Keratinocyte (primary cell): ENCODE results near the gene NOL12. TPM values are rescaled to one million over a fixed set of nuclear protein-coding genes. Genes with fewer than 3 reads are reported as not detected.

Experiments
- DNase-seq: peaks from one replicate; pipeline ENCODE4 v3.0.0-alpha.2; 2011; ENCODE audit warnings: low read depth, missing footprints, low spot score
- FAIRE-seq: peaks from 2 replicates; lab custom pipeline; 2011; peaks lifted over from hg19 to GRCh38; lab: Jason Lieb, UNC
- H2AFZ ChIP-seq: 2 replicates; pipeline ENCODE4 v1.6.0; 2012; ENCODE audit warnings: low read length, control low read depth, inconsistent platforms; ENCODE audit not compliant: control insufficient read depth
- H3K27ac ChIP-seq: 2 replicates; pipeline ENCODE4 v1.5.1; 2011; ENCODE audit warnings: low read length; ENCODE audit not compliant: control insufficient read depth, insufficient read depth
- H3K27me3 ChIP-seq: 3 replicates; pipeline ENCODE4 v1.6.0; 2011; ENCODE audit warnings: low read length; ENCODE audit not compliant: control insufficient read depth, insufficient read depth; ENCODE audit errors: extremely low read depth
- H3K36me3 ChIP-seq, 2 experiments: 2 replicates in 1 of 2; 3 replicates in 1 of 2; pipeline ENCODE4 v1.5.1; 2011; ENCODE audit warnings: low read length in 2 of 2, mild to moderate bottlenecking in 1 of 2; ENCODE audit not compliant: control insufficient read depth in 2 of 2, insufficient read depth in 2 of 2; ENCODE audit errors: extremely low read depth in 1 of 2
- H3K4me1 ChIP-seq: 3 replicates; pipeline ENCODE4 v1.5.1; 2011; ENCODE audit warnings: low read length; ENCODE audit not compliant: control insufficient read depth, insufficient read depth; ENCODE audit errors: extremely low read depth
- H3K4me2 ChIP-seq: 3 replicates; pipeline ENCODE4 v1.6.0; 2011; ENCODE audit warnings: low read depth, low read length; ENCODE audit not compliant: control insufficient read depth, insufficient read depth; ENCODE audit errors: extremely low read depth
- H3K4me3 ChIP-seq, 3 experiments: fragments of 200-600 bp in 1 of 3; sonication (generic) in 1 of 3; 2 replicates in 2 of 3; 3 replicates in 1 of 3; pipeline ENCODE4 v1.5.1; 2011 to 2016; ENCODE audit warnings: low read length in 3 of 3, mild to moderate bottlenecking in 3 of 3, control low read depth in 2 of 3, inconsistent platforms in 1 of 3, low read depth in 1 of 3, mixed read lengths in 1 of 3, mixed run types in 1 of 3, moderate library complexity in 1 of 3; ENCODE audit not compliant: control insufficient read depth in 2 of 3, insufficient read depth in 2 of 3; ENCODE audit errors: extremely low read depth in 1 of 3
- H3K79me2 ChIP-seq: 2 replicates; pipeline ENCODE4 v1.6.0; 2012; ENCODE audit warnings: low read length; ENCODE audit not compliant: control insufficient read depth, insufficient read depth
- H3K9ac ChIP-seq: 3 replicates; pipeline ENCODE4 v1.6.0; 2011; ENCODE audit warnings: low read length; ENCODE audit not compliant: control insufficient read depth, insufficient read depth; ENCODE audit errors: extremely low read depth
- H3K9me1 ChIP-seq: 3 replicates; pipeline ENCODE4 v1.6.0; 2011; ENCODE audit warnings: low read length; ENCODE audit not compliant: control insufficient read depth, insufficient read depth; ENCODE audit errors: extremely low read depth
- H3K9me3 ChIP-seq: 2 replicates; pipeline ENCODE4 v1.5.1; 2012; ENCODE audit warnings: low read depth, low read length; ENCODE audit not compliant: control insufficient read depth
- H4K20me1 ChIP-seq: 3 replicates; pipeline ENCODE4 v1.6.0; 2011; ENCODE audit warnings: low read length; ENCODE audit not compliant: control insufficient read depth, insufficient read depth; ENCODE audit errors: extremely low read depth
- EZH2 ChIP-seq: IDR thresholded peaks from one replicate; pipeline ENCODE4 v1.6.1; 2012; ENCODE audit warnings: inconsistent platforms, mild to moderate bottlenecking, low read length, moderate library complexity
- dilution Hi-C: fragments of 300-500 bp; cut with MboI; formaldehyde crosslinking; loops from one replicate; pipeline ENCODE4 v1.7.0; 2020; ENCODE audit warnings: low sequenced_read_pairs; ENCODE audit not compliant: extremely low pct_ligation_motif_present
- polyA plus RNA-seq, 5 experiments: library from polyadenylated mRNA; depleted of rRNA in 3 of 5; stranded (reverse) in 3 of 5; stranded (forward) in 1 of 5; unstranded in 1 of 5; fragments of >200 nt; gene quantifications; 1 replicate in 1 of 5; 2 replicates in 3 of 5; 3 replicates in 1 of 5; pipeline versions ENCODE4 v1.2.1 to v1.2.3, GENCODE V29; 2011 to 2012; ENCODE audit warnings: missing spikeins in 2 of 5, low read depth in 1 of 5, low replicate concordance in 1 of 5
- TF ChIP-seq, protein P1 (sequence below), 3 experiments: IDR thresholded peaks in 1 of 3; conservative IDR thresholded peaks in 1 of 3; optimal IDR thresholded peaks in 1 of 3; 2 replicates in 2 of 3; 3 replicates in 1 of 3; pipeline versions ENCODE3 to v1.5.1; 2011; ENCODE audit warnings: low read length in 3 of 3, mild to moderate bottlenecking in 3 of 3, moderate library complexity in 2 of 3, control low read depth in 1 of 3, inconsistent platforms in 1 of 3; ENCODE audit not compliant: insufficient read depth in 2 of 3; ENCODE audit errors: extremely low read depth in 1 of 3

Gene NOL12
- polyA plus RNA-seq, 1 donor (not counting 4 experiments of a cell fraction or from before 2014, with no cell fraction given), result 23.8 TPM

DNA sequence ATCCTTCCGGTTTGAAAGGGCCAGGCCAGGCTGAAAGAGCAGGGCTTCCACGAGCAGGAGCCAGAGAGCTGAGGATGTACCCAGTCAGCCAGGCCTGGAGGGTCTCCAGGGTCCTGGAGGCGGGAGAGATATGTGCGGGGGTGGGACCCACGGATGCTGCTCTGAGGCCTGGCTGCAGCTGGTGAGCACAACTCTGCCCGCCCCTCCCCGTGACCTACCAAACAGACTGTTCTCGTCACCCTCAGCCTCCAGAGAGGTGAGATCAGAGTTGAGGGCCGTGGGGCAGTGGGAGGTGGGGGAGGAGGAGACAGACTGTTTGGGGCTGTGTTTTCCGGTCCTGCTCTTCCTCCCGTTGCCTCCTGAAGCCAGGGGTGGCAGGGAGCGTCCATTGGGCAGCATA lies 52.9 kb downstream of the NOL12 start:
- Histone ChIP-seq H3K36me3 (peaks cover 0 to 4% of the 10 kb centered on the region in 2 experiments), H2AFZ (no peak overlapping the region), H3K79me2 (no peaks in the 10 kb centered on the region), H3K27ac (no peak overlapping the region), H4K20me1 (no peaks in the 10 kb centered on the region), H3K9ac (no peak overlapping the region), H3K4me1 (peaks cover 21% of the 10 kb centered on the region), H3K4me3 (no peak overlapping the region), H3K27me3 (peaks cover 5% of the 10 kb centered on the region), H3K9me1 (no peaks in the 10 kb centered on the region), H3K4me2 (no peak overlapping the region), H3K9me3 (no peaks in the 10 kb centered on the region)
- DNase-seq, result no peak
- FAIRE-seq, result no peak
- dilution Hi-C loops, result no loop called here
- TF ChIP-seq, protein P1, sequence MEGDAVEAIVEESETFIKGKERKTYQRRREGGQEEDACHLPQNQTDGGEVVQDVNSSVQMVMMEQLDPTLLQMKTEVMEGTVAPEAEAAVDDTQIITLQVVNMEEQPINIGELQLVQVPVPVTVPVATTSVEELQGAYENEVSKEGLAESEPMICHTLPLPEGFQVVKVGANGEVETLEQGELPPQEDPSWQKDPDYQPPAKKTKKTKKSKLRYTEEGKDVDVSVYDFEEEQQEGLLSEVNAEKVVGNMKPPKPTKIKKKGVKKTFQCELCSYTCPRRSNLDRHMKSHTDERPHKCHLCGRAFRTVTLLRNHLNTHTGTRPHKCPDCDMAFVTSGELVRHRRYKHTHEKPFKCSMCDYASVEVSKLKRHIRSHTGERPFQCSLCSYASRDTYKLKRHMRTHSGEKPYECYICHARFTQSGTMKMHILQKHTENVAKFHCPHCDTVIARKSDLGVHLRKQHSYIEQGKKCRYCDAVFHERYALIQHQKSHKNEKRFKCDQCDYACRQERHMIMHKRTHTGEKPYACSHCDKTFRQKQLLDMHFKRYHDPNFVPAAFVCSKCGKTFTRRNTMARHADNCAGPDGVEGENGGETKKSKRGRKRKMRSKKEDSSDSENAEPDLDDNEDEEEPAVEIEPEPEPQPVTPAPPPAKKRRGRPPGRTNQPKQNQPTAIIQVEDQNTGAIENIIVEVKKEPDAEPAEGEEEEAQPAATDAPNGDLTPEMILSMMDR (optimal IDR thresholded peaks at IDR 0.05 in 1 of 3, IDR thresholded peaks at IDR 0.05 in 1 of 3, conservative IDR thresholded peaks at IDR 0.05 in 1 of 3; ENCODE audit: extremely low read depth in 1 of 3, insufficient read depth in 2 of 3, low read length in 3 of 3), result no peak
- TF ChIP-seq EZH2, result no peak

DNA sequence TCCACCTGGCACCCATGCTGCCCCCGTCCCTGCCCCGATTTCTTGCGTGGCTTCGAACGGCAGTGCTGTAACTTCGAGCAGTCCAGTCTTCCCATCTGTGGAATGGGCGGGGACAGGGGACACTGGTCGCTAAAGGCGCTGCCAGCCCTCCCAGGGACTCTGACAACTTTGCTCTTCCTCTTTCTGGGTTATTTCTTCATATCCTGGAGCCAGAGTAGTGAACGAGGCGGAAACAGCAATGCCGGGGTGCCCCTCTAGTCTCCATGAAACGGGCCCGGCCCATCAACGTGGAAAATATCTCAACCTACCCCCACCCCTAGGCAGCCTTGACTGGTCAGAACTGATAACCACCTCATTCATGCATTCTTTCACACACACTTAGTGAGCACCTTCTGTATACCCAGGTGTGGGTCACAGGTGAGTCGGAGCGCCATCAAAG lies 53.5 kb downstream of the NOL12 start:
- Histone ChIP-seq H3K4me3 (no peak overlapping the region), H3K79me2 (no peaks in the 10 kb centered on the region), H2AFZ (no peak overlapping the region), H3K27me3 (peaks cover 5% of the 10 kb centered on the region), H3K4me1 (peaks cover 21% of the 10 kb centered on the region), H3K9me1 (no peaks in the 10 kb centered on the region), H3K9me3 (no peaks in the 10 kb centered on the region), H3K4me2 (no peak overlapping the region), H3K9ac (no peak overlapping the region), H3K36me3 (peaks cover 0 to 4% of the 10 kb centered on the region in 2 experiments), H4K20me1 (no peaks in the 10 kb centered on the region), H3K27ac (no peak overlapping the region)
- TF ChIP-seq EZH2, result no peak
- TF ChIP-seq, protein P1 (optimal IDR thresholded peaks at IDR 0.05 in 1 of 3, IDR thresholded peaks at IDR 0.05 in 1 of 3, conservative IDR thresholded peaks at IDR 0.05 in 1 of 3; ENCODE audit: extremely low read depth in 1 of 3, insufficient read depth in 2 of 3, low read length in 3 of 3), result no peak
- FAIRE-seq (no peak), DNase-seq (no peak)
- dilution Hi-C loops, result no loop called here
